Measurements from ENCODE around the gene GJB2. TPM values are rescaled to one million over a fixed set of nuclear protein-coding genes. Genes with fewer than 3 reads are reported as not detected.

GJB2 gene
- polyA plus RNA-seq, 1 donor (not counting 4 experiments of a cell fraction or from before 2014, with no cell fraction given), result 374 TPM

DNA sequence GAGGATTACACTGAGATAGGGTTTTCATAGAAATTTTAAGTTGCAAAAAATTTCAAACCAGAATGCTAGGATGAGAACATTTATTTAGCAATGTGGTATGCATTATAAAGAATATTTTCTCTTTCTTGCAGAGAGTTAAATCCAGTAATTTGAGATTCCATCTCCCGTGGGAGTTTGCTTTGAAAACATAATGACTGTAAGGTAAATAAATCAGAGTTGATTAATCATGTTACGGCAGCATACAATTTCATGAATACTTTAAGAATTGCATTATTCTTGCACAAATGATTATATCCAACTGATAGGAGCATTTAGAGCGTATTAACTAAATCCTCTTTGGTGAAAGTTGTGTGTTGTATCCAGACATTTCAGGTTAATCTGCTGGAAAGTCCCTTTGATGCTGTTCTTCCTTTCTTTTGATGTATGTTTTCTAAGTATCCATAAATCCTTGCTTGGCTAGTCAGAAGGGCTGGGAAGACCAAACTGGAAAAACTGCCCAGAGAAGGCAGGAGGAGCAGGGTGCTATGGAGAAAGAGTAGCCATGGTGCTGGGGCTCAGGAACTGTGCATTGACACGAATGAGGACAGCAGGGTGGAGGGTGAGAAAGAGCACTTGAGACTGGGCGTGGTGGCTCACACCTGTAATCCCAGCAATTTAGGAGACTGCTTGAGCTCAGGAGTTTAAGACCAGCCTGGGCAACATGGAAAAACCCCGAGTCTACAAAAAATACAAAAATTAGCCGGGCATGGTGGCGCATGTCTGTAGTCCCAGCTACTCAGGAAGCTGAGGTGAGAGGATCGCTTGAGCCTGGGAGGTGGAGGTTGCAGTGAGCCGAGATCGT is 27.1 kb downstream of the GJB2 start:
- Histone ChIP-seq H3K27ac (ENCODE audit: control insufficient read depth, insufficient read depth, low read length) (no peak overlapping the region), H3K9ac (ENCODE audit: control insufficient read depth, extremely low read depth, insufficient read depth, low read length) (no peak overlapping the region), H3K79me2 (ENCODE audit: control insufficient read depth, insufficient read depth, low read length) (no peaks in the 10 kb centered on the region), H4K20me1 (ENCODE audit: control insufficient read depth, extremely low read depth, insufficient read depth, low read length) (no peaks in the 10 kb centered on the region), H3K36me3 (ENCODE audit: control insufficient read depth in 2 of 2, extremely low read depth in 1 of 2, insufficient read depth in 2 of 2, low read length in 2 of 2) (no peaks in the 10 kb centered on the region), H3K9me3 (ENCODE audit: control insufficient read depth, low read depth, low read length) (no peaks in the 10 kb centered on the region), H3K27me3 (ENCODE audit: control insufficient read depth, extremely low read depth, insufficient read depth, low read length) (peaks cover 15% of the 10 kb centered on the region), H3K4me1 (ENCODE audit: control insufficient read depth, extremely low read depth, insufficient read depth, low read length) (no peaks in the 10 kb centered on the region), H3K9me1 (ENCODE audit: control insufficient read depth, extremely low read depth, insufficient read depth, low read length) (no peaks in the 10 kb centered on the region), H2AFZ (ENCODE audit: control insufficient read depth, low read length) (no peak overlapping the region), H3K4me2 (ENCODE audit: control insufficient read depth, extremely low read depth, insufficient read depth, low read depth, low read length) (no peak overlapping the region), H3K4me3 (ENCODE audit: control insufficient read depth in 2 of 3, extremely low read depth in 1 of 3, insufficient read depth in 2 of 3, low read depth in 1 of 3, low read length in 3 of 3) (no peak overlapping the region)
- dilution Hi-C loops (cut with MboI; ENCODE audit: extremely low pct_ligation_motif_present, low sequenced_read_pairs), result no loop called here
- TF ChIP-seq, protein P1, sequence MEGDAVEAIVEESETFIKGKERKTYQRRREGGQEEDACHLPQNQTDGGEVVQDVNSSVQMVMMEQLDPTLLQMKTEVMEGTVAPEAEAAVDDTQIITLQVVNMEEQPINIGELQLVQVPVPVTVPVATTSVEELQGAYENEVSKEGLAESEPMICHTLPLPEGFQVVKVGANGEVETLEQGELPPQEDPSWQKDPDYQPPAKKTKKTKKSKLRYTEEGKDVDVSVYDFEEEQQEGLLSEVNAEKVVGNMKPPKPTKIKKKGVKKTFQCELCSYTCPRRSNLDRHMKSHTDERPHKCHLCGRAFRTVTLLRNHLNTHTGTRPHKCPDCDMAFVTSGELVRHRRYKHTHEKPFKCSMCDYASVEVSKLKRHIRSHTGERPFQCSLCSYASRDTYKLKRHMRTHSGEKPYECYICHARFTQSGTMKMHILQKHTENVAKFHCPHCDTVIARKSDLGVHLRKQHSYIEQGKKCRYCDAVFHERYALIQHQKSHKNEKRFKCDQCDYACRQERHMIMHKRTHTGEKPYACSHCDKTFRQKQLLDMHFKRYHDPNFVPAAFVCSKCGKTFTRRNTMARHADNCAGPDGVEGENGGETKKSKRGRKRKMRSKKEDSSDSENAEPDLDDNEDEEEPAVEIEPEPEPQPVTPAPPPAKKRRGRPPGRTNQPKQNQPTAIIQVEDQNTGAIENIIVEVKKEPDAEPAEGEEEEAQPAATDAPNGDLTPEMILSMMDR (optimal IDR thresholded peaks at IDR 0.05 in 1 of 3, IDR thresholded peaks at IDR 0.05 in 1 of 3, conservative IDR thresholded peaks at IDR 0.05 in 1 of 3; ENCODE audit: extremely low read depth in 1 of 3, insufficient read depth in 2 of 3, low read length in 3 of 3), result no peak
- TF ChIP-seq EZH2 (IDR thresholded peaks at IDR 0.05; ENCODE audit: low read length), result no peak
- DNase-seq (ENCODE audit: low read depth, low spot score), result no peak
- FAIRE-seq, result no peak

DNA sequence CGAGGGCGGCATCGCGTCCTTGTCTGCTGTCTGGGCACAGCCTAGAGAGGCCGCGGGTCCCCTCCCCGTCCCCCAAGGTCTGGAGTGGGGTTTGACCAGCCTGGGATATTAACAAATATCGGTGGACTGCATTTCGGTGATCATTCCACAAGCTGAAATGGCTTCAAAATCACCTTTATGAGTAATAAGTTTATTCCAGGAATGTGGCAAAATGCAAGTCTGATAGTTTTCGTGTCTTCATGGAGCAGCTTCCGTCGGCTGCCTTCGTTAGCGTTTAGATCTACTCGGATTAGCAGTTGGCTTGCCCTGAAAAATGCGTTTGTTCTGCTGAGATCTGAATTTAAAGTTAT is 30.8 kb downstream of the GJB2 start:
- H2AFZ ChIP-seq (ENCODE audit: control insufficient read depth, low read length), result no peak overlapping the region
- H3K4me2 ChIP-seq (ENCODE audit: control insufficient read depth, extremely low read depth, insufficient read depth, low read depth, low read length), result peak overlapping the region; percentile 79
- TF ChIP-seq, protein P1 (optimal IDR thresholded peaks at IDR 0.05 in 1 of 3, IDR thresholded peaks at IDR 0.05 in 1 of 3, conservative IDR thresholded peaks at IDR 0.05 in 1 of 3; ENCODE audit: extremely low read depth in 1 of 3, insufficient read depth in 2 of 3, low read length in 3 of 3), result no peak
- TF ChIP-seq EZH2 (IDR thresholded peaks at IDR 0.05; ENCODE audit: low read length), result no peak
- no peak for FAIRE-seq
- no peak overlapping the region for H3K9ac ChIP-seq (ENCODE audit: control insufficient read depth, extremely low read depth, insufficient read depth, low read length)
- no peaks in the 10 kb centered on the region for H3K9me1 ChIP-seq (ENCODE audit: control insufficient read depth, extremely low read depth, insufficient read depth, low read length)
- no peak overlapping the region for H3K4me3 ChIP-seq (ENCODE audit: control insufficient read depth in 2 of 3, extremely low read depth in 1 of 3, insufficient read depth in 2 of 3, low read depth in 1 of 3, low read length in 3 of 3)
- DNase-seq (ENCODE audit: low read depth, low spot score), result no peak
- no peaks in the 10 kb centered on the region for H3K4me1 ChIP-seq (ENCODE audit: control insufficient read depth, extremely low read depth, insufficient read depth, low read length)
- no peaks in the 10 kb centered on the region for H3K36me3 ChIP-seq (ENCODE audit: control insufficient read depth in 2 of 2, extremely low read depth in 1 of 2, insufficient read depth in 2 of 2, low read length in 2 of 2)
- no peaks in the 10 kb centered on the region for H4K20me1 ChIP-seq (ENCODE audit: control insufficient read depth, extremely low read depth, insufficient read depth, low read length)
- H3K79me2 ChIP-seq (ENCODE audit: control insufficient read depth, insufficient read depth, low read length), result no peaks in the 10 kb centered on the region
- no peak overlapping the region for H3K27ac ChIP-seq (ENCODE audit: control insufficient read depth, insufficient read depth, low read length)
- no peaks in the 10 kb centered on the region for H3K9me3 ChIP-seq (ENCODE audit: control insufficient read depth, low read depth, low read length)
- peaks cover 45% of the 10 kb centered on the region for H3K27me3 ChIP-seq (ENCODE audit: control insufficient read depth, extremely low read depth, insufficient read depth, low read length)
- dilution Hi-C loops (cut with MboI; ENCODE audit: extremely low pct_ligation_motif_present, low sequenced_read_pairs), result no loop called here
